ENCODE results near the gene TMEM200A. TPM values are rescaled to one million over a fixed set of nuclear protein-coding genes. Genes with fewer than 3 reads are reported as not detected.

TMEM200A gene
- total and polyA plus RNA-seq, 2 of the 8 experiments (the other 6 are each of a cell fraction or from before 2014, with no cell fraction given): 6.2 to 13.9 TPM

DNA sequence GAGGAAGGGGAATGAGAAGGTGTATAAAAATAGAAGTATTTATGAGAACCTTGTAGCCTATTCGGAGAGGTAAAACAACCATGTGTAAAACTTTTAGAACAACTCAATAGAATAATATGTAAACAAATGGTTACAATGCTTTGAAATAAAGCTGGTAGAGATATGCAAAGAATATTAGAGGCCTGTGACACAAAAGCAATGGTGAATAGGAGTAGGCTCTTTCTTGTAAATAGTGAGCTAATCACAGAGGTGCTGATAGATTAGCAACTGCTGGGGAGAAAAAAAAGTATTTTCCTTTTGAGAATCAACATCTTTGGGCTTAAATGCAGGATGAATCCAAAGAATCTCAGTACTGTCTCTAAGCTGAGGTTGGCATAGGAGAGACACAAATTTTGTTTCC is 7.0 kb downstream of the TMEM200A start:
- H2BK20ac ChIP-seq (ENCODE audit: low read length): no peak overlapping the region
- peaks cover 0 to 16% (median 3%) of the 10 kb centered on the region in 4 experiments; a peak in 3 of 7 replicates for H3K4me1 ChIP-seq (replicated peaks in 1 of 4; ENCODE audit: control insufficient read depth in 3 of 4, insufficient read depth in 4 of 4, low read length in 3 of 4)
- WGBS, 2 experiments (ENCODE audit: extremely low coverage in 1 of 2, insufficient coverage in 1 of 2, insufficient read length in 1 of 2, insufficient replicate concordance in 2 of 2, low coverage in 1 of 2, low lambda C conversion rate in 2 of 2, missing lambda C conversion rate in 1 of 2): 85% methylated on average over 1 of the region's 1 CpG; no CpG with 5 or more reads in 1 of the 2 experiments
- no peak overlapping the region for H3K4me2 ChIP-seq (ENCODE audit: insufficient read depth in 1 of 2, low read depth in 2 of 2, low read length in 2 of 2)
- no peak overlapping the region for H3K27ac ChIP-seq (ENCODE audit: low read depth, low read length)
- H3K9ac ChIP-seq (replicated peaks in 1 of 4; ENCODE audit: extremely low read depth in 1 of 4, low read depth in 3 of 4, low read length in 3 of 4): no peak overlapping the region
- ChIA-PET CTCF (ENCODE audit: partially characterized antibody) (interaction anchor here (0.7 to 1.1 kb wide), 2 partner anchors 9 to 325 kb away, joined by 4 read pairs; no protein-coding TSS in a partner anchor), POLR2A (ENCODE audit: partially characterized antibody) (no interaction called here)
- H3K23ac ChIP-seq (ENCODE audit: insufficient read length): no peak overlapping the region
- no peak overlapping the region for H4K8ac ChIP-seq (ENCODE audit: extremely low read depth, insufficient read depth, low read length)
- no peak overlapping the region for H4K5ac ChIP-seq (ENCODE audit: insufficient read length, low read depth, low read length)
- H3K27me3 ChIP-seq (replicated peaks in 1 of 4; ENCODE audit: control insufficient read depth in 3 of 4, extremely low read depth in 1 of 4, insufficient read depth in 3 of 4, low read length in 3 of 4): no peaks in the 10 kb centered on the region
- no peak overlapping the region for H3K14ac ChIP-seq (ENCODE audit: insufficient read length)
- H3K23me2 ChIP-seq (ENCODE audit: low read depth, low read length): no peaks in the 10 kb centered on the region
- H3K79me1 ChIP-seq (ENCODE audit: low read depth, low read length): no peaks in the 10 kb centered on the region
- no peak overlapping the region for H4K91ac ChIP-seq (replicated peaks; ENCODE audit: insufficient read length, low read length)
- peaks cover 2 to 6% of the 10 kb centered on the region in 2 experiments for H4K20me1 ChIP-seq (replicated peaks in 1 of 2; ENCODE audit: control insufficient read depth in 1 of 2, insufficient read depth in 2 of 2, low read length in 2 of 2)
- H2AFZ ChIP-seq (ENCODE audit: low read length): no peak overlapping the region
- H3K36me3 ChIP-seq (ENCODE audit: control insufficient read depth in 2 of 4, insufficient read depth in 4 of 4, low read length in 3 of 4): no peaks in the 10 kb centered on the region
- H3K4me3 ChIP-seq (ENCODE audit: extremely low read depth in 1 of 4, insufficient read depth in 2 of 4, low read depth in 3 of 4, low read length in 4 of 4): no peak overlapping the region
- H2BK15ac ChIP-seq (ENCODE audit: low read length): no peak overlapping the region
- no peak for FAIRE-seq
- H2BK12ac ChIP-seq (ENCODE audit: low read depth, low read length): no peak overlapping the region
- no peak overlapping the region for H2AK5ac ChIP-seq (ENCODE audit: low read depth, low read length)
- H2BK120ac ChIP-seq (replicated peaks; ENCODE audit: low read depth, low read length): no peak overlapping the region
- no peak overlapping the region for H3K18ac ChIP-seq (ENCODE audit: extremely low read depth, low read length)
- H3K9me3 ChIP-seq (ENCODE audit: insufficient read depth in 2 of 2, low read depth in 1 of 2, low read length in 1 of 2): no peaks in the 10 kb centered on the region
- no peak for DNase-seq (ENCODE audit: low read depth in 1 of 2, low spot score in 2 of 2)
- H3K56ac ChIP-seq (replicated peaks; ENCODE audit: insufficient read length, low read depth, low read length): no peak overlapping the region
- H3K4ac ChIP-seq (replicated peaks; ENCODE audit: insufficient read length, low read depth, low read length): no peak overlapping the region
- no peak overlapping the region for H2BK5ac ChIP-seq (ENCODE audit: low read depth, low read length)
- peaks cover 0 to 20% of the 10 kb centered on the region in 2 experiments; a peak in 2 of 4 replicates for H3K79me2 ChIP-seq (ENCODE audit: control insufficient read depth in 1 of 2, insufficient read depth in 2 of 2, low read length in 2 of 2)
- TF ChIP-seq TAF7 (optimal IDR thresholded peaks at IDR 0.05; ENCODE audit: borderline replicate concordance, low read depth, low read length) (no peak), CBX5 (IDR thresholded peaks at IDR 0.05; ENCODE audit: low read depth, low read length) (no peak), POLR2AphosphoS5 (IDR thresholded peaks at IDR 0.05; ENCODE audit: low read depth, low read length) (no peak), KDM1A (IDR thresholded peaks at IDR 0.05; ENCODE audit: borderline replicate concordance, low read length) (no peak), RBBP5 (IDR thresholded peaks at IDR 0.05; ENCODE audit: borderline replicate concordance, low read depth, low read length) (no peak), RAD21 (IDR thresholded peaks at IDR 0.05 in 1 of 2, conservative IDR thresholded peaks at IDR 0.05 in 1 of 2; ENCODE audit: low read depth in 2 of 2, low read length in 2 of 2) (no peak), GABPA (IDR thresholded peaks at IDR 0.05; ENCODE audit: borderline replicate concordance, insufficient read depth, low read length) (no peak), RFX5 (IDR thresholded peaks at IDR 0.05; ENCODE audit: borderline replicate concordance, low read depth, low read length) (no peak), POU5F1 (IDR thresholded peaks at IDR 0.05; ENCODE audit: low read depth, low read length) (no peak), SP1 (IDR thresholded peaks at IDR 0.05; ENCODE audit: low read depth, low read length) (no peak)
- TF ChIP-seq, protein P1, sequence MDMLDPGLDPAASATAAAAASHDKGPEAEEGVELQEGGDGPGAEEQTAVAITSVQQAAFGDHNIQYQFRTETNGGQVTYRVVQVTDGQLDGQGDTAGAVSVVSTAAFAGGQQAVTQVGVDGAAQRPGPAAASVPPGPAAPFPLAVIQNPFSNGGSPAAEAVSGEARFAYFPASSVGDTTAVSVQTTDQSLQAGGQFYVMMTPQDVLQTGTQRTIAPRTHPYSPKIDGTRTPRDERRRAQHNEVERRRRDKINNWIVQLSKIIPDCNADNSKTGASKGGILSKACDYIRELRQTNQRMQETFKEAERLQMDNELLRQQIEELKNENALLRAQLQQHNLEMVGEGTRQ (IDR thresholded peaks at IDR 0.05; ENCODE audit: low read length): no peak
- TF ChIP-seq, protein P2, sequence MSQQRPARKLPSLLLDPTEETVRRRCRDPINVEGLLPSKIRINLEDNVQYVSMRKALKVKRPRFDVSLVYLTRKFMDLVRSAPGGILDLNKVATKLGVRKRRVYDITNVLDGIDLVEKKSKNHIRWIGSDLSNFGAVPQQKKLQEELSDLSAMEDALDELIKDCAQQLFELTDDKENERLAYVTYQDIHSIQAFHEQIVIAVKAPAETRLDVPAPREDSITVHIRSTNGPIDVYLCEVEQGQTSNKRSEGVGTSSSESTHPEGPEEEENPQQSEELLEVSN (IDR thresholded peaks at IDR 0.05): no peak
